GM18870 (cell line): Measurements from ENCODE around the gene ACYP1.

Experiments
- ATAC-seq: cut with Tn5 transposase; IDR thresholded peaks from one replicate; pipeline ENCODE4 v1.9.1; 2021; ENCODE audit warnings: moderate library complexity; ENCODE audit not compliant: unreplicated experiment

ACYP1 gene

DNA sequence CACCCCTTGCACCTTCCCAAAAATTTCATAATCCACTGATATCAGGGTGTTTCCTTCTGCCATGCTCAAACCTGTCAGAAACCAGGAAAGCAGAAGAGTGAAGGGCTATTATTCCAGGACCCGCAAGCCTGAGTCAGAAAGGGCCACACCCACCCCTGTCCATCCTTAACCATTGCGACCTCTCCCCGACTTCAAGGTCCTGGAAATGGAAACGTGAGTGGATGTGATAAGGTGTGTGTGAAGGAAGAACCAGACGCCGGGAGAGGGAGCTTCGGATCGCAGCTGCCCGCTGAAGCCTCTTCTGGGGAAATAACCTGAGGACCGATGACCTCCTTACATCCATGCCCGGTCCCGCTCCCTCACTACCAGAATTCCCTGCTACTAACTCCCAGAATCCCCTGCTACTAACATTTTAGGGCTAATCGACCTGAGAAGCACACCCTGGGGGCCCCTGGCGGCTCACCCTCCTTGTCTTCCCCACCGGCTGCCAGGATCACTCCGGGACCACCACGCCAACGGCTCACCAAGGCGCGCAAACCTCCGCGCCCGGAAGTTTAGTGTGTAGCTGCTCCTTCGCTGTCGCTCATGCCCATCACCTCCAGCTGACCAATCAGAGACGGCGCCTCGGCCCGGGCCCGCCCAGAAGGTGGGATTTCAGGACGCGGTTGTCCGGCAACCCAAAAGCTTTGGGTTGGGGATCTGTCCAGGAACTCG is at the start of gene ACYP1:
Gene ACYP1 (minus strand): TSS at position 534 of the 714 bp plus-strand sequence. CDS start 471 bp downstream, at position 63.
- ATAC-seq: peak; percentile 88

DNA sequence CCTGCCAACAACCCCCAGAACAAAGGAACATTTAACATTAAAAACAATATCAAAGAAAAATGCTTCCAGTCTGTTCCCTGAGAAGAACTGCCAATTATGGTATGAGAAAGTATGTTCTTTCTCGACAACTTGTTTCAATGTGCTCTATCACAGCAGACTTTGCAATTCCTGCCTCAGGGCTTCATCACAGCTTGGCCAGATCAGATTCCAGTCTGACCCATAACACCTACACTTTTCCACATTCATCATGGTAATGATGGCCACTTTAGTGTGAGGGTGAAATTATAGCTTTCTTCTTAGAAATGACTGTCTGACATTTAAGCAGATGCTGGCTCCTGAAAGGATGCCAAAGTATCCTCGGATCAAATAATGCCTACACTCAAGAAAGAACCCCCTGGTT is 46.1 kb upstream of the ACYP1 start:
- no peak for ATAC-seq

- no peak for ATAC-seq
Observed at GRCh38 chr14:75107186-75107585, 43.4 kb upstream of the ACYP1 start.

GRCh38 chr14:75101491-75101890 is 37.7 kb upstream of the ACYP1 start:
- ATAC-seq: no peak

GRCh38 chr14:75098682-75099081 is 34.9 kb upstream of the ACYP1 start:
- no peak for ATAC-seq

DNA sequence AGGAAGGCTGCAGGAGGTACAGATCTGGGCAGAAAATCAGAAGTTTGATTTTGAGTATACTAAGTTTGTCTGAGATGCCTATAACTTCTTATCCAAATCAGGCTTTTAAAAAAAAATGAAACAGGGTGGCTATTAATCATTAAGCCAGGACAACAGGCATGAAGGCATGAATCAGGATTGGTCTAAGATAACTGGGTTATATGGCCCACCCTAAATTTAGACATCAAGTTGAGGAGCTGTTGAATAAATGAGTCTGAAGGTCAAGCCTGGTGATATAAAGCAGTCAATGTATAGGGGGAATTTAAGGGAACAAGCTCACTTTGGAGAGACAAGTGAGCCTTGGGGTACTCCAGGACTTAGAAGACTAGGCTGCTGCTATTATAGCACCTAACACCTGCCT is 34.4 kb upstream of the ACYP1 start:
- no peak for ATAC-seq

DNA sequence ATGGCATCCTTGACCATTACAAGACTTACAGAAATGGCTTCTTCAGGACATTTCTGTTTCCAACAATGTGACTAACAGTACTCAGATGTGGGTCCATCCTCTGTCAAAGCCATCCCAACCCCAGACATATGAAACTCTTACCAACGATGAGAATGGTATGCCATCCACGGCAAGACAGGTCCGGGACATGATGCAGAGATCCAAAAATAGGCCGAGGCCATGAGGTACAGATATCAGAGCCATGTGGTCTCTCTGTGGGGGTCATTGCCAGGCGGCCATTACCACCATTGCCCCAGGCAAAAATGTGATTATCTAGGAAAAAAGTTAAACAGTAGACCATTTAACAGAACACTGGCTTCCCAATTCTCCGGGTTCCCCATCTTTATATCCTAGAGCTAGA is 33.1 kb upstream of the ACYP1 start:
- ATAC-seq: no peak

DNA sequence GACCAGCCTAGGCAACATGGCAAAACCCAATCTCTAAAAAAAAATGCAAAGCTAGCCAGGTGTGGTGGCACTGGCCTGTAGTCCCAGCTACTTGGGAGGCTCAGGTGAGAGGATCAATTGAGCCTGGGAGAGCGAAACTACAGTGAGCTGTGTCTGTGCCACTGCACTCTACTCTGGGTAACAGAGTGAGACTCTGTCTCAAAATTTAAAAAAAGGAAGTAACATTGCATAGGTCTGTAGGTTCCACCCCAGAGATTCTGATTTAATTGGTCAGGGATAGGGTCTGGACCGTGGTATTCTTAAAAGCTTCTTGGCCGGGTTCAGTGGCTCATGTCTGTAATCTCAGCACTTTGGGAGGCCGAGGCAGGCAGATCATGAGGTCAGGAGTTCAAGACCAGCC is 31.9 kb upstream of the ACYP1 start:
- ATAC-seq: no peak

DNA sequence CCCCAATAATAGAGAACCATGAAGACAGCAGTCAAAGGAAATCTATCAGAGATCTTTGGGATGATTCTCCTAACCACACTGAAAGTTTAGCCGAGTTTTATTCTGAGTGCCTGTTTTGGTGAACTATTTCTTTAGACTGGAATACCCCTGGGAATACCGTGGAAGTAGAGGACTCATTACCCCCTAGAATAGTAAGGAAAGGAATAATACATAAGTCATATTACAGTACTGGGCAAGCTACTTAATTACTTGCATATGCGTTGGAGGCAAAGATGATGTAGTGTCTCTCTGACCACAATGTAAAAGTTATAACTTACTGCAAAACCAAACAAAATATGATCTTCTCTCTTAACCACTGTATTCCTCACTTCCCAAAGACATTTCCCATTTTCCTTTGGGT is 31.1 kb upstream of the ACYP1 start:
- ATAC-seq: no peak

GRCh38 chr14:75092698-75093097 is 28.9 kb upstream of the ACYP1 start:
- ATAC-seq: no peak

DNA sequence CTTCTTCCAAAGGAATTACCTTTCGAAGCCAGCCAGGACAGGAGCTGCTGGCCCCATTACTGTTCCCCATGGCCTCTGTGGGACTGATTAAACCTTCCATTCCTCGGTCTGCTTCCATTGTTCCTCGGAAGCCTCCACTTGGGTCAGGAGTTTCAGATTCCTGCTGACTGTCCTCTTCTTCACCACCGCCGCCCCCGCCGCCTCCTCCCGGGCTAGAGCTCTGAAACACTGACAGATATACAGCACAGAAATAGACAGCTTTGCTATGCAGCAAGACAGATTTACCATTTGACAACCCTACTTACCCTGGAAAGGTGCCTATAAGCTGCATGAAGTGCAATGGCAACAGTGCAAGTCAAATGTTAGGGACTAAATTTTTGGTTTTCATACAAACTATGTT is 27.4 kb upstream of the ACYP1 start:
- no peak for ATAC-seq

- ATAC-seq: no peak
Observed at GRCh38 chr14:75090353-75090752, 26.5 kb upstream of the ACYP1 start.

GRCh38 chr14:75088566-75089373 is 24.9 kb upstream of the ACYP1 start:
- no peak for ATAC-seq

DNA sequence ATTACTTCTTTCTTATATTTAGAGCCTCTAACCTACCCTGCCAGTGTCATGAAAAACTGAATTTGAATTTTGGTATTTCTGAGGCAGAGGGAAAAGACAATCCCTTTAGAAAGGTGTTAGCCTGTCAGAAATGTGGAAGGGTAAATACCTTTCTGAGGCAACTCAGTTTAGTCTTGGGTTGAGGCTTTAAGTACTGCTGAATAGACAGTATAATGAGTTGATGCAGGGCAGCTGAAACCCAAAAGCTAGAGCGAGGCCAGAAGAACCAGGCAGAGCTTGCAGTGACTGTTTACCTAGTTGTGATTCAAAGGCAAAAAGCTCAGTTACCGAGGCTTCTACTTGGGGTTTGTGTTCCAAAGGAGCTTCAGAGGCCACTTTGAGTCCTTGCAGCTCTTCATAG is 24.3 kb upstream of the ACYP1 start:
- no peak for ATAC-seq

GRCh38 chr14:75084513-75084912 is 20.7 kb upstream of the ACYP1 start:
- ATAC-seq: no peak

- no peak for ATAC-seq
Observed at GRCh38 chr14:75083271-75083670, 19.4 kb upstream of the ACYP1 start.

- no peak for ATAC-seq
Observed at GRCh38 chr14:75081660-75082229, 17.9 kb upstream of the ACYP1 start.

DNA sequence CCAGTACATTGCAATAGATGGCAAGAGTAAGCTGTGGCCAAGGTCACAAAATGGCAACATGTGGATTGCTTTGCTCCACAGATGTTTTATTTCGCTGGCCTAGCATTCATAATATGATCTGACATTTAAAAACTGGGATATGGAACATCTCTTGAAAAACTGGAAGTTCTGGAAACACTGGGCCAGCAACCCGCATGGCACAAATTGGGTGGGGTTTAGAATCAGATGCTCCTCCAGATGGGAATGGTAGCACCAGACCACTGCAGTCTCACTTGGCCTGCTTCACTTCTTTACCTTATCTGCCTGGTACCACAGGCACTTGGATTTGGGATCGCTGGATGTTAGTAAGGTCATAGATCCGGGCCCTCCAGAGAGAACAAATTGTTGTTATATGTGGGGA is 15.7 kb upstream of the ACYP1 start:
- ATAC-seq: no peak

- ATAC-seq: no peak
Observed at GRCh38 chr14:75077794-75078193, 14.0 kb upstream of the ACYP1 start.

DNA sequence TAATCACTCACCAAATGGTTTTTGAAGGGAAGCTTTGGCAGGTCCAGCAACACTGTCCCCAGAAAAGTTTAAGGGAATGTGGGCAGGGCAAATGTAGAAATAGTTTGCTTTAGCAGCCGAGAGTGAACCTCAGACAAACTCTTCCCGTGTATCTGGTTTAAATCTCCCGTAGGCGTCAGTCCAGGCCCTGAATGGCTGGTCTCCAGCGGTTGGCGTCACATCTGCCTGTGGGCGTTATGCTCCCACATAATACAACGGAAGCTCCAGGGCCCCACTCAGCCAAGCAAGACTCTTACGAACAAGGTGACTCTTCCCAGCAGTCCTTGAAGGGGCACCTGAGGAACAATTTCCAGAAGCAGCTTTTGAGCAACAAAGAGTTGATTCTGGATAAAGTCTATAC is 6.6 kb upstream of the ACYP1 start:
- no peak for ATAC-seq

DNA sequence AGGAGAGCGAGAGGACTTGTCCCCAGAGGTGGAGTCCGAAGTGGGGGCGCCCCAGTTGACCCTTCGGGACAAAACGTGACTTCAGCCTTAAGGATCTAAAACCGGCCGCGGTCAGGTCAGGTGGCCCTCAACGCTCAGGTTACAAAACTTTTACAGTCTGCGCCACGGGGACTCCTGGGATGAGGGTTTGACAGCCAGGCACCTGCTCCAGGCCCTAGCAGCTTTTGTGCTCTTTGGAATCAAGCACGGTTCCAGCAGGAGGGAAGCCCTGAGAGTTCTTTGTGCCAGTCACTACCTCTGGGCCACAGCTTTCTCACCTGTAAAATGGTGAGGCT is 6.0 kb upstream of the ACYP1 start:
- ATAC-seq: no peak

- no peak for ATAC-seq
Observed at GRCh38 chr14:75069121-75069810, 5.4 kb upstream of the ACYP1 start, which contains the start of gene ZC2HC1C. Gene ZC2HC1C (plus strand): TSS chr14:75069641. CDS start chr14:75070574, 933 bp downstream.
